Bladder microvascular endothelial cell (primary cell): ENCODE measurements around the gene SIDT2. TPM values are rescaled to one million over a fixed set of nuclear protein-coding genes. Genes with fewer than 3 reads are reported as not detected.

Source experiments
- total RNA-seq: library from RNA; depleted of rRNA; stranded (reverse); fragments of >200 nt; gene quantifications from 2 replicates; pipeline ENCODE4 v1.2.3, GENCODE V29; 2014

The SIDT2 gene
- 7.1 and 16.2 TPM in 2 replicates for total RNA-seq

DNA sequence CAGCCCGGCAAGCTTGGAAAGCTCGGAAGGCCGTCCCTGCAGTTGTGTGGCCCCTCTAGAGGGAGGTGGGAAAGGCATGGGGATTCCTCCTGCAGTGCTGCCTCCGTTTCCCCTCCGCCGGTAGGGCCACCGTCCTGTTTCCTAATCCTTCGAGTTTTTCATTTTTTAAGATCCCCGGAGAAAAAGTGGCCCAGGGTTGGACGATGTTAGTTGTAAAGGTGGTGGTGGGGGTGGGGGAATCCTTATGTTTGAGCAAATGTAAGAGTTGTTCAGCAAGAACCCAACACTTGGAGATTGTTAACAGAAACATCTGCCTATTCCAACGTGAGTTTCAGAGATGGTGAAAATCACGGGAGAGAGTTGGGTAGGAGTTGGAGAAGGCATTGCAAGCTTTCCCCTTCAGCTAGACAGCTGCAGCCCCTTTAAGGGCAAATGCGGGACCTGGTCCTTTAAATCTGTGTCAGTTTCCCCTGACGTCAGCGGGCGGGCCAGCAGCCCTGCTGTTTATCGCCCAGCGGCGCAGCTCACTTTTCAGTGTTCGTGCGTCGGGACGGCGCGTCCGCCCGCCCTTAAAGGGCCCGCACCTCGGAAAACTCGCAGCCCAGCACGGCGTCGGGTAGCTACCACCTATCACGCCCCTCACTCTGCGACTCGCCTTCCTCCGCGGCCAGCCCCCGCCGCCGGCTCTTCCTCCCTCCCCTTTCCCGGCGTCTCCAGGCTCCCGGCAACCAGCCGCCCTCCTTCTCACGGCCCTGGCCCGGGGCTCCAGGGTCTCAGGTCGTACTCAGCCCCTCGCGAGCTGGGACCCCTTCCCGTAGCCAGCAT lies at the start of gene SIDT2:
Gene SIDT2 (plus strand): TSS at position 534 of the 825 bp plus-strand sequence. CDS start 521 bp downstream, outside the sequence.

DNA sequence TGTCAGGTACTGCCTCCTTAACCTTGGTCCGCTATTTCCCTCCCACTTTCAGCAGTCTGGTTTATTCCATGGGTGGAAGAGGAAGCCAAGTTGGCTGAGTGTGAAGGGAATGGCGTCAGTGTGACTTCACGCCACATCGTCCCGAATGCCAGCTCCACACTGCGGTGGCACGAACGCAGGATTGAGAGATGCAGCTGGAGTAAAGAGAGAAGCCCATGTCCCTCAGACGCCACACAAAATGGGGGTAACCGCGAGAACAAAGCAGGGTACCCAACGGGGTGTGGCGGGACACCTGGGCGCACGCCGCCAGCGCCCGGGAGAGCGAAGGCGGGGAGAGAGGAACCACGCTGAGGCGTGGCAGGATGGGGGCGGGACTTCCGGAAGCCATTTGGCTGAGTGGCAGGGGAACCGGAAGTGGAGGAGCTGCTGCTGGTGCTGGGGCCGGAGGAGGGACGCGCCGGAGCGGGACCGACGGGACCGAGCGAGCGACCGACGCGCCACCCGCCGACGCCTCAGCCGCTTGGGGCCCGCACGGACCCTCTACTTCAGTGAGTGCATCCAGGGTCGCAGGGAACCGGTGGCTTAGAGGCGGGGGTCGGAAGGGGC lies 34.6 kb upstream of the SIDT2 start, which contains the start of gene PAFAH1B2:
Gene PAFAH1B2 (plus strand): TSS at position 417 of the 606 bp plus-strand sequence. CDS start 8,161 bp downstream, outside the sequence.

DNA sequence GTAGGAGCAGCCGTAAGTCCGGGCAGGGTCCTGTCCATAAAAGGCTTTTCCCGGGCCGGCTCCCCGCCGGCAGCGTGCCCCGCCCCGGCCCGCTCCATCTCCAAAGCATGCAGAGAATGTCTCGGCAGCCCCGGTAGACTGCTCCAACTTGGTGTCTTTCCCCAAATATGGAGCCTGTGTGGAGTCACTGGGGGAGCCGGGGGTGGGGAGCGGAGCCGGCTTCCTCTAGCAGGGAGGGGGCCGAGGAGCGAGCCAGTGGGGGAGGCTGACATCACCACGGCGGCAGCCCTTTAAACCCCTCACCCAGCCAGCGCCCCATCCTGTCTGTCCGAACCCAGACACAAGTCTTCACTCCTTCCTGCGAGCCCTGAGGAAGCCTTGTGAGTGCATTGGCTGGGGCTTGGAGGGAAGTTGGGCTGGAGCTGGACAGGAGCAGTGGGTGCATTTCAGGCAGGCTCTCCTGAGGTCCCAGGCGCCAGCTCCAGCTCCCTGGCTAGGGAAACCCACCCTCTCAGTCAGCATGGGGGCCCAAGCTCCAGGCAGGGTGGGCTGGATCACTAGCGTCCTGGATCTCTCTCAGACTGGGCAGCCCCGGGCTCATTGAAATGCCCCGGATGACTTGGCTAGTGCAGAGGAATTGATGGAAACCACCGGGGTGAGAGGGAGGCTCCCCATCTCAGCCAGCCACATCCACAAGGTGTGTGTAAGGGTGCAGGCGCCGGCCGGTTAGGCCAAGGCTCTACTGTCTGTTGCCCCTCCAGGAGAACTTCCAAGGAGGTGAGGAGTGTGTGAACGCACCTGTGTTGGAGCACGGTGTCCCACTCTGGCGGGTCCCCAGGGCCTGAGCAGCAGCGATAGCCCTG lies 20.7 kb downstream of the SIDT2 start, which contains the start of gene TAGLN:
Gene TAGLN (plus strand): TSS at position 318 of the 863 bp plus-strand sequence. CDS start 3,644 bp downstream, outside the sequence.

DNA sequence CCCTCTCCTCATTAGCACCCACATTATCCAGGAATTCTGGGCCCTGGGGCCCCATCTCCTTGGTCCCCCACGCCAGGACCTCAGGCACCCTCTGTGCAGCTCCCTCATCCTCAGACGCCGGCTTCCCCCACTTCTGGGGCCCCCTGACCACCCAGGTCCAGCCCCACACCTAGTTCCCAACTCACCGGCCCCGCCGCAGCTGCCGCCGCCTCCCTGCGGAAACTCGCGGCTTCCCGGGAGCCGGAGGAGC lies 53.2 kb downstream of the SIDT2 start, which contains the start of gene PCSK7:
Gene PCSK7 (minus strand): TSS at position 232 of the 250 bp plus-strand sequence. CDS start 2,229 bp downstream, outside the sequence.

DNA sequence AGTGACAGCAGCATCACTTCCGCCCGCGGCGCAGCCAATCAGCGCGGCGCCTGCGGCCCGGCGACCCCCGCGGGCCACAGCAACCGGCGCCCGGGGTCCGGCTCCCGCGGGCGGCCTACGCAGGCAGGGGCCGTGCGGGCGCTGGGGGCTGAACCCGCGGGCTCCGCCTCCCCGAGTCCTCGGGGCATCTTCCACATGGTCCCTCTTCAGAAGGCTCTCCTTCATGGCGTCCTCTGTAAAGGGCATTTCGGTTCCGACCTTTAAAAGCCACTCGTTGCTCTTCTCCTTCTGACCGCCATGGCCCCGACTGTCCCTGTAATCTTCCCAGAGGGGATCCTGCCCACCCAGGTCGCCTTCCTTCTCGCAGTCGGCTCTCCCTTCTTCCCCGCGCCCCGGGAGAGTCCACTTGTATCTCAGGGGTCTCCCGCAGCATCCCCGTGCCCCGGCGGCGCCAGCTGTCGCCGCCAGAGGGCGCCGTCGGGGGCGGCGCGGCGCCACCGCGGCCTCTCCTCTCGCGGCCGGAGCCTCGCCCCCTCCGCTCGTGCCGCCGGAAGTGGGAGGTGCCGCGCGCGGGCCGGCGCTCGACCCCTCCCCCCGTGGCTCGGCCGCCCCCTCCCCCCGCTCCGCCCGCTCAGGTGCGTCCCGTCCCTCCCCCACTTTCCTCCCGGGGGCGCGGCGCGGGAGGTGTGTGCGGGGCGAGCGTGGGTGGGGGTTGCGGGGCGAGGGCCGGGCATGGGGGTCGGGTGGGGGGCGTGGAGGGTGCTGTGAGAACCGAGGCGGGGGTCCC lies 53.7 kb downstream of the SIDT2 start, which contains the start of gene RNF214:
Gene RNF214 (plus strand): TSS at position 580 of the 787 bp plus-strand sequence. CDS start 1,602 bp downstream, outside the sequence.

Other genes with a start within 250 kb of the SIDT2 start
- 6.0 and 18.0 TPM in 2 replicates for gene SIK3, start 80.3 kb upstream of the SIDT2 start, total RNA-seq
- gene PAFAH1B2, start 34.5 kb upstream of the SIDT2 start, total RNA-seq = 144 and 156 TPM in 2 replicates
- gene TAGLN, start 20.6 kb downstream of the SIDT2 start, total RNA-seq = 54.7 and 71.3 TPM in 2 replicates
- 38.4 and 62.1 TPM in 2 replicates for gene PCSK7, start 53.3 kb downstream of the SIDT2 start, total RNA-seq
- 5.7 and 10.5 TPM in 2 replicates for gene RNF214, start 53.9 kb downstream of the SIDT2 start, total RNA-seq
- 1.3 and 3.3 TPM in 2 replicates for gene BACE1-AS, start 112.6 kb downstream of the SIDT2 start, total RNA-seq
- 5.2 and 13.0 TPM in 2 replicates for gene BACE1, start 137.5 kb downstream of the SIDT2 start, total RNA-seq
- gene CEP164, start 149.1 kb downstream of the SIDT2 start, total RNA-seq = 20.1 and 26.1 TPM in 2 replicates